HG03565 (cell line): ENCODE results near the gene INO80D.
"Not testable (repeated sequence)": the region's sequence is repeated elsewhere in the genome, so short reads cannot be mapped to it uniquely, and the experiment has no call there.

Experiments used
- ATAC-seq: cut with Tn5 transposase; IDR thresholded peaks from one replicate; pipeline ENCODE4 v1.9.1; 2021; ENCODE audit warnings: mild to moderate bottlenecking, moderate library complexity; ENCODE audit not compliant: unreplicated experiment

Gene INO80D

GRCh38 chr2:206083602-206084438 is 2.2 kb downstream of the INO80D start:
- ATAC-seq: peak; percentile 24

GRCh38 chr2:206082298-206082843 is 3.6 kb downstream of the INO80D start:
- no peak for ATAC-seq

GRCh38 chr2:206080927-206081326 is 5.0 kb downstream of the INO80D start:
- ATAC-seq: no peak

GRCh38 chr2:206079699-206080465 is 6.1 kb downstream of the INO80D start:
- no peak for ATAC-seq

- ATAC-seq: not testable (repeated sequence)
Measured at GRCh38 chr2:206077879-206078278, 8.1 kb downstream of the INO80D start.

GRCh38 chr2:206075113-206075512 is 10.9 kb downstream of the INO80D start:
- no peak for ATAC-seq

GRCh38 chr2:206071807-206072206 is 14.2 kb downstream of the INO80D start:
- no peak for ATAC-seq

GRCh38 chr2:206069417-206069816 is 16.6 kb downstream of the INO80D start:
- ATAC-seq: no peak

- no peak for ATAC-seq
Measured at GRCh38 chr2:206068207-206068606, 17.8 kb downstream of the INO80D start.

- no peak for ATAC-seq
Measured at GRCh38 chr2:206064077-206064476, 21.9 kb downstream of the INO80D start.

- ATAC-seq: no peak
Measured at GRCh38 chr2:206063635-206064034, 22.3 kb downstream of the INO80D start.

- ATAC-seq: no peak
Measured at GRCh38 chr2:206062724-206063123, 23.2 kb downstream of the INO80D start.

- ATAC-seq: no peak
Measured at GRCh38 chr2:206056286-206056685, 29.7 kb downstream of the INO80D start.

GRCh38 chr2:206054952-206055351 is 31.0 kb downstream of the INO80D start:
- ATAC-seq: no peak

GRCh38 chr2:206051912-206052311 is 34.1 kb downstream of the INO80D start:
- ATAC-seq: no peak

GRCh38 chr2:206049392-206049791 is 36.6 kb downstream of the INO80D start:
- ATAC-seq: no peak

- no peak for ATAC-seq
Measured at GRCh38 chr2:206045251-206045650, 40.7 kb downstream of the INO80D start.

- ATAC-seq: no peak
Measured at GRCh38 chr2:206040525-206040924, 45.4 kb downstream of the INO80D start.

- not testable (repeated sequence) for ATAC-seq
Measured at GRCh38 chr2:206035393-206035792, 50.6 kb downstream of the INO80D start.

GRCh38 chr2:206033452-206033851 is 52.5 kb downstream of the INO80D start:
- ATAC-seq: not testable (repeated sequence)

- no peak for ATAC-seq
Measured at GRCh38 chr2:206031950-206032567, 53.9 kb downstream of the INO80D start.
